Measurements from ENCODE around the gene BEX3. TPM values are rescaled to one million over a fixed set of nuclear protein-coding genes. Genes with fewer than 3 reads are reported as not detected.

Gene BEX3
- total and polyA plus RNA-seq, 2 experiments from 2014 or later = 427 to 714 TPM

DNA sequence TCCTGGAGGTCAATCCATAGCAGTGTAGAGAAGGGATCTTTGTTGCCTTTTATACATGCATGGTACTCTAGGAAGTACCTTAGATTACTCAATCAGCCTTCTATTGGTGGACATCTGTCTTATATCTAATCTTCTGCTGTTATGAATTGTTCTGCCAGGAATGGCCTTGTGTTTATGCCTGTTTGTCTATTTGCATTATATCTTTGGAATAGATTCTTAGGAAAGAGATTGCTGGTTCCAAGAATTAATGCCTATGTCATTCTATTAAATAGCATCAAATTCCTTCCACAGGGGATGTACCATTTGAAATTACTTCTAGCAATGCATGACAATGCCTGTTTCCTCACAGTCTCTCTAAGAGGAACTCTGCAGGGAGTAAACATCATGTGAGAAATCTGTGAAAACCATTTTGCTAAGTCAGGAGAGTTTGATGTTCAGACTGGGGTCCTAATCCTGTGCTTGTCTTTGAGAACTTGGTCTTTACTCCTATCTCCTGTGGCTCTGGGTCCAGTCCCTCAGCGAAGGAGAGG lies 42.5 kb downstream of the BEX3 start:
- Histone ChIP-seq H4K20me1 (replicated peaks; ENCODE audit: insufficient read depth) (no peaks in the 10 kb centered on the region), H3K4me3 (no peak overlapping the region), H3K27ac (ENCODE audit: low read depth) (no peak overlapping the region), H3K4me2 (no peak overlapping the region), H3F3A (replicated peaks; ENCODE audit: low read depth) (no peaks in the 10 kb centered on the region), H3K9me2 (ENCODE audit: insufficient read depth) (no peaks in the 10 kb centered on the region), H2AFZ (no peak overlapping the region), H3K4me1 (ENCODE audit: insufficient read depth) (peaks cover 11% of the 10 kb centered on the region), H3K79me2 (replicated peaks; ENCODE audit: insufficient read depth) (0 out of 2 replicates have a peak, but pooled peaks cover 4% of the 10 kb centered on the region), H3K27me3 (ENCODE audit: insufficient read depth) (peaks cover 11% of the 10 kb centered on the region; the same call in 1 of the 2 replicates), H3K36me3 (ENCODE audit: insufficient read depth) (no peaks in the 10 kb centered on the region)
- Mint-ChIP-seq H3K27me3 (ENCODE audit: insufficient read depth, low read depth, poor library complexity) (no peaks in the 10 kb centered on the region), H3K36me3 (ENCODE audit: low read depth) (no peaks in the 10 kb centered on the region; the same call in 1 of the 3 replicates), H3K4me1 (peaks cover 22% of the 10 kb centered on the region), H3K9me3 (no peaks in the 10 kb centered on the region), H3K4me3 (no peak overlapping the region), H3K27ac (no peak overlapping the region)
- TF ChIP-seq POLR2AphosphoS5 (IDR thresholded peaks at IDR 0.05; ENCODE audit: low read depth) = no peak
- TF ChIP-seq JUNB (IDR thresholded peaks at IDR 0.05; ENCODE audit: unreplicated experiment) = no peak
- no peak for TF ChIP-seq ZNF331 (CRISPR knock-in tag; IDR thresholded peaks at IDR 0.05; ENCODE audit: low read depth)
- no peak for TF ChIP-seq NANOG (IDR thresholded peaks at IDR 0.05; ENCODE audit: borderline replicate concordance)
- TF ChIP-seq CREB1 (CRISPR knock-in tag; IDR thresholded peaks at IDR 0.05; ENCODE audit: low read depth) = no peak
- no peak for TF ChIP-seq EZH2 (IDR thresholded peaks at IDR 0.05; ENCODE audit: low read depth, unreplicated experiment)
- TF ChIP-seq, protein P1, sequence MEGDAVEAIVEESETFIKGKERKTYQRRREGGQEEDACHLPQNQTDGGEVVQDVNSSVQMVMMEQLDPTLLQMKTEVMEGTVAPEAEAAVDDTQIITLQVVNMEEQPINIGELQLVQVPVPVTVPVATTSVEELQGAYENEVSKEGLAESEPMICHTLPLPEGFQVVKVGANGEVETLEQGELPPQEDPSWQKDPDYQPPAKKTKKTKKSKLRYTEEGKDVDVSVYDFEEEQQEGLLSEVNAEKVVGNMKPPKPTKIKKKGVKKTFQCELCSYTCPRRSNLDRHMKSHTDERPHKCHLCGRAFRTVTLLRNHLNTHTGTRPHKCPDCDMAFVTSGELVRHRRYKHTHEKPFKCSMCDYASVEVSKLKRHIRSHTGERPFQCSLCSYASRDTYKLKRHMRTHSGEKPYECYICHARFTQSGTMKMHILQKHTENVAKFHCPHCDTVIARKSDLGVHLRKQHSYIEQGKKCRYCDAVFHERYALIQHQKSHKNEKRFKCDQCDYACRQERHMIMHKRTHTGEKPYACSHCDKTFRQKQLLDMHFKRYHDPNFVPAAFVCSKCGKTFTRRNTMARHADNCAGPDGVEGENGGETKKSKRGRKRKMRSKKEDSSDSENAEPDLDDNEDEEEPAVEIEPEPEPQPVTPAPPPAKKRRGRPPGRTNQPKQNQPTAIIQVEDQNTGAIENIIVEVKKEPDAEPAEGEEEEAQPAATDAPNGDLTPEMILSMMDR (conservative IDR thresholded peaks at IDR 0.05; ENCODE audit: low read depth in 2 of 2) = no peak
- TF ChIP-seq, protein P2, sequence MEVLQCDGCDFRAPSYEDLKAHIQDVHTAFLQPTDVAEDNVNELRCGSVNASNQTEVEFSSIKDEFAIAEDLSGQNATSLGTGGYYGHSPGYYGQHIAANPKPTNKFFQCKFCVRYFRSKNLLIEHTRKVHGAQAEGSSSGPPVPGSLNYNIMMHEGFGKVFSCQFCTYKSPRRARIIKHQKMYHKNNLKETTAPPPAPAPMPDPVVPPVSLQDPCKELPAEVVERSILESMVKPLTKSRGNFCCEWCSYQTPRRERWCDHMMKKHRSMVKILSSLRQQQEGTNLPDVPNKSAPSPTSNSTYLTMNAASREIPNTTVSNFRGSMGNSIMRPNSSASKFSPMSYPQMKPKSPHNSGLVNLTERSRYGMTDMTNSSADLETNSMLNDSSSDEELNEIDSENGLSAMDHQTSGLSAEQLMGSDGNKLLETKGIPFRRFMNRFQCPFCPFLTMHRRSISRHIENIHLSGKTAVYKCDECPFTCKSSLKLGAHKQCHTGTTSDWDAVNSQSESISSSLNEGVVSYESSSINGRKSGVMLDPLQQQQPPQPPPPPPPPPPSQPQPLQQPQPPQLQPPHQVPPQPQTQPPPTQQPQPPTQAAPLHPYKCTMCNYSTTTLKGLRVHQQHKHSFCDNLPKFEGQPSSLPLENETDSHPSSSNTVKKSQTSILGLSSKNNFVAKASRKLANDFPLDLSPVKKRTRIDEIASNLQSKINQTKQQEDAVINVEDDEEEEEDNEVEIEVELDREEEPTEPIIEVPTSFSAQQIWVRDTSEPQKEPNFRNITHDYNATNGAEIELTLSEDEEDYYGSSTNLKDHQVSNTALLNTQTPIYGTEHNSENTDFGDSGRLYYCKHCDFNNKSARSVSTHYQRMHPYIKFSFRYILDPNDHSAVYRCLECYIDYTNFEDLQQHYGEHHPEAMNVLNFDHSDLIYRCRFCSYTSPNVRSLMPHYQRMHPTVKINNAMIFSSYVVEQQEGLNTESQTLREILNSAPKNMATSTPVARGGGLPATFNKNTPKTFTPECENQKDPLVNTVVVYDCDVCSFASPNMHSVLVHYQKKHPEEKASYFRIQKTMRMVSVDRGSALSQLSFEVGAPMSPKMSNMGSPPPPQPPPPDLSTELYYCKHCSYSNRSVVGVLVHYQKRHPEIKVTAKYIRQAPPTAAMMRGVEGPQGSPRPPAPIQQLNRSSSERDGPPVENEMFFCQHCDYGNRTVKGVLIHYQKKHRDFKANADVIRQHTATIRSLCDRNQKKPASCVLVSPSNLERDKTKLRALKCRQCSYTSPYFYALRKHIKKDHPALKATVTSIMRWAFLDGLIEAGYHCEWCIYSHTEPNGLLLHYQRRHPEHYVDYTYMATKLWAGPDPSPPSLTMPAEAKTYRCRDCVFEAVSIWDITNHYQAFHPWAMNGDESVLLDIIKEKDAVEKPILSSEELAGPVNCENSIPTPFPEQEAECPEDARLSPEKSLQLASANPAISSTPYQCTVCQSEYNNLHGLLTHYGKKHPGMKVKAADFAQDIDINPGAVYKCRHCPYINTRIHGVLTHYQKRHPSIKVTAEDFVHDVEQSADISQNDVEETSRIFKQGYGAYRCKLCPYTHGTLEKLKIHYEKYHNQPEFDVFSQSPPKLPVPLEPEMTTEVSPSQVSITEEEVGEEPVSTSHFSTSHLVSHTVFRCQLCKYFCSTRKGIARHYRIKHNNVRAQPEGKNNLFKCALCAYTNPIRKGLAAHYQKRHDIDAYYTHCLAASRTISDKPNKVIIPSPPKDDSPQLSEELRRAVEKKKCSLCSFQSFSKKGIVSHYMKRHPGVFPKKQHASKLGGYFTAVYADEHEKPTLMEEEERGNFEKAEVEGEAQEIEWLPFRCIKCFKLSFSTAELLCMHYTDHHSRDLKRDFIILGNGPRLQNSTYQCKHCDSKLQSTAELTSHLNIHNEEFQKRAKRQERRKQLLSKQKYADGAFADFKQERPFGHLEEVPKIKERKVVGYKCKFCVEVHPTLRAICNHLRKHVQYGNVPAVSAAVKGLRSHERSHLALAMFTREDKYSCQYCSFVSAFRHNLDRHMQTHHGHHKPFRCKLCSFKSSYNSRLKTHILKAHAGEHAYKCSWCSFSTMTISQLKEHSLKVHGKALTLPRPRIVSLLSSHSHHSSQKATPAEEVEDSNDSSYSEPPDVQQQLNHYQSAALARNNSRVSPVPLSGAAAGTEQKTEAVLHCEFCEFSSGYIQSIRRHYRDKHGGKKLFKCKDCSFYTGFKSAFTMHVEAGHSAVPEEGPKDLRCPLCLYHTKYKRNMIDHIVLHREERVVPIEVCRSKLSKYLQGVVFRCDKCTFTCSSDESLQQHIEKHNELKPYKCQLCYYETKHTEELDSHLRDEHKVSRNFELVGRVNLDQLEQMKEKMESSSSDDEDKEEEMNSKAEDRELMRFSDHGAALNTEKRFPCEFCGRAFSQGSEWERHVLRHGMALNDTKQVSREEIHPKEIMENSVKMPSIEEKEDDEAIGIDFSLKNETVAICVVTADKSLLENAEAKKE (CRISPR knock-in tag; IDR thresholded peaks at IDR 0.05) = no peak
- TF ChIP-seq EZH2phosphoT487 (IDR thresholded peaks at IDR 0.05; ENCODE audit: unreplicated experiment) = no peak
- no peak for TF ChIP-seq STAT1 (IDR thresholded peaks at IDR 0.05; ENCODE audit: unreplicated experiment)
- DNase-seq (ENCODE audit: low spot score) (no peak), ATAC-seq (no peak)

Measured in GM23338 (cell line).